Measurements from ENCODE around the gene IDH3G.

Gene IDH3G

GRCh38 chrX:153739754-153740486, 54.3 kb downstream of the IDH3G start:
- H3K4me3 ChIP-seq (ENCODE audit: low read depth, low read length): no peak overlapping the region
- no peaks in the 10 kb centered on the region for H3K27me3 ChIP-seq (ENCODE audit: control insufficient read depth, insufficient read depth, low read length)
- peaks cover 4% of the 10 kb centered on the region for H3K4me1 ChIP-seq (ENCODE audit: control insufficient read depth, insufficient read depth, low read length)
- H3K9ac ChIP-seq (ENCODE audit: low read depth, low read length): no peak overlapping the region
- peaks cover 3% of the 10 kb centered on the region for H3K36me3 ChIP-seq (ENCODE audit: control insufficient read depth, insufficient read depth, low read length)
- H3K9me3 ChIP-seq (ENCODE audit: control insufficient read depth, insufficient read depth, low read length): no peaks in the 10 kb centered on the region

- Histone ChIP-seq H3K4me3 (ENCODE audit: low read depth, low read length) (no peak overlapping the region), H3K36me3 (ENCODE audit: control insufficient read depth, insufficient read depth, low read length) (peaks cover 6% of the 10 kb centered on the region), H3K9me3 (ENCODE audit: control insufficient read depth, insufficient read depth, low read length) (no peaks in the 10 kb centered on the region), H3K9ac (ENCODE audit: low read depth, low read length) (no peak overlapping the region), H3K4me1 (ENCODE audit: control insufficient read depth, insufficient read depth, low read length) (peaks cover 4% of the 10 kb centered on the region), H3K27me3 (ENCODE audit: control insufficient read depth, insufficient read depth, low read length) (no peaks in the 10 kb centered on the region)
Observed at GRCh38 chrX:153738056-153738605, 56.0 kb downstream of the IDH3G start.

GRCh38 chrX:153736871-153737441, 57.2 kb downstream of the IDH3G start:
- Histone ChIP-seq H3K36me3 (ENCODE audit: control insufficient read depth, insufficient read depth, low read length) (peaks cover 6% of the 10 kb centered on the region), H3K4me3 (ENCODE audit: low read depth, low read length) (no peak overlapping the region), H3K27me3 (ENCODE audit: control insufficient read depth, insufficient read depth, low read length) (no peaks in the 10 kb centered on the region), H3K9ac (ENCODE audit: low read depth, low read length) (no peak overlapping the region), H3K9me3 (ENCODE audit: control insufficient read depth, insufficient read depth, low read length) (no peaks in the 10 kb centered on the region), H3K4me1 (ENCODE audit: control insufficient read depth, insufficient read depth, low read length) (peaks cover 4% of the 10 kb centered on the region)

GRCh38 chrX:153736071-153736820, 57.9 kb downstream of the IDH3G start:
- no peaks in the 10 kb centered on the region for H3K9me3 ChIP-seq (ENCODE audit: control insufficient read depth, insufficient read depth, low read length)
- no peak overlapping the region for H3K4me3 ChIP-seq (ENCODE audit: low read depth, low read length)
- peaks cover 6% of the 10 kb centered on the region for H3K36me3 ChIP-seq (ENCODE audit: control insufficient read depth, insufficient read depth, low read length)
- no peaks in the 10 kb centered on the region for H3K27me3 ChIP-seq (ENCODE audit: control insufficient read depth, insufficient read depth, low read length)
- H3K9ac ChIP-seq (ENCODE audit: low read depth, low read length): no peak overlapping the region
- peaks cover 4% of the 10 kb centered on the region for H3K4me1 ChIP-seq (ENCODE audit: control insufficient read depth, insufficient read depth, low read length)
